Keratinocyte (primary cell): ENCODE measurements around the gene DUSP8. TPM values are rescaled to one million over a fixed set of nuclear protein-coding genes. Genes with fewer than 3 reads are reported as not detected.

Experiments
- DNase-seq: peaks from one replicate; pipeline ENCODE4 v3.0.0-alpha.2; 2011; ENCODE audit warnings: low read depth, missing footprints, low spot score
- FAIRE-seq: peaks from 2 replicates; lab custom pipeline; 2011; peaks lifted over from hg19 to GRCh38; lab: Jason Lieb, UNC
- H2AFZ ChIP-seq: 2 replicates; pipeline ENCODE4 v1.6.0; 2012; ENCODE audit warnings: low read length, control low read depth, inconsistent platforms; ENCODE audit not compliant: control insufficient read depth
- H3K27ac ChIP-seq: 2 replicates; pipeline ENCODE4 v1.5.1; 2011; ENCODE audit warnings: low read length; ENCODE audit not compliant: control insufficient read depth, insufficient read depth
- H3K27me3 ChIP-seq: 3 replicates; pipeline ENCODE4 v1.6.0; 2011; ENCODE audit warnings: low read length; ENCODE audit not compliant: control insufficient read depth, insufficient read depth; ENCODE audit errors: extremely low read depth
- H3K36me3 ChIP-seq, 2 experiments: 2 replicates in 1 of 2; 3 replicates in 1 of 2; pipeline ENCODE4 v1.5.1; 2011; ENCODE audit warnings: low read length in 2 of 2, mild to moderate bottlenecking in 1 of 2; ENCODE audit not compliant: control insufficient read depth in 2 of 2, insufficient read depth in 2 of 2; ENCODE audit errors: extremely low read depth in 1 of 2
- H3K4me1 ChIP-seq: 3 replicates; pipeline ENCODE4 v1.5.1; 2011; ENCODE audit warnings: low read length; ENCODE audit not compliant: control insufficient read depth, insufficient read depth; ENCODE audit errors: extremely low read depth
- H3K4me2 ChIP-seq: 3 replicates; pipeline ENCODE4 v1.6.0; 2011; ENCODE audit warnings: low read depth, low read length; ENCODE audit not compliant: control insufficient read depth, insufficient read depth; ENCODE audit errors: extremely low read depth
- H3K4me3 ChIP-seq, 3 experiments: fragments of 200-600 bp in 1 of 3; sonication (generic) in 1 of 3; 2 replicates in 2 of 3; 3 replicates in 1 of 3; pipeline ENCODE4 v1.5.1; 2011 to 2016; ENCODE audit warnings: low read length in 3 of 3, mild to moderate bottlenecking in 3 of 3, control low read depth in 2 of 3, inconsistent platforms in 1 of 3, low read depth in 1 of 3, mixed read lengths in 1 of 3, mixed run types in 1 of 3, moderate library complexity in 1 of 3; ENCODE audit not compliant: control insufficient read depth in 2 of 3, insufficient read depth in 2 of 3; ENCODE audit errors: extremely low read depth in 1 of 3
- H3K79me2 ChIP-seq: 2 replicates; pipeline ENCODE4 v1.6.0; 2012; ENCODE audit warnings: low read length; ENCODE audit not compliant: control insufficient read depth, insufficient read depth
- H3K9ac ChIP-seq: 3 replicates; pipeline ENCODE4 v1.6.0; 2011; ENCODE audit warnings: low read length; ENCODE audit not compliant: control insufficient read depth, insufficient read depth; ENCODE audit errors: extremely low read depth
- H3K9me1 ChIP-seq: 3 replicates; pipeline ENCODE4 v1.6.0; 2011; ENCODE audit warnings: low read length; ENCODE audit not compliant: control insufficient read depth, insufficient read depth; ENCODE audit errors: extremely low read depth
- H3K9me3 ChIP-seq: 2 replicates; pipeline ENCODE4 v1.5.1; 2012; ENCODE audit warnings: low read depth, low read length; ENCODE audit not compliant: control insufficient read depth
- H4K20me1 ChIP-seq: 3 replicates; pipeline ENCODE4 v1.6.0; 2011; ENCODE audit warnings: low read length; ENCODE audit not compliant: control insufficient read depth, insufficient read depth; ENCODE audit errors: extremely low read depth
- EZH2 ChIP-seq: IDR thresholded peaks from one replicate; pipeline ENCODE4 v1.6.1; 2012; ENCODE audit warnings: inconsistent platforms, mild to moderate bottlenecking, low read length, moderate library complexity
- dilution Hi-C: fragments of 300-500 bp; cut with MboI; formaldehyde crosslinking; loops from one replicate; pipeline ENCODE4 v1.7.0; 2020; ENCODE audit warnings: low sequenced_read_pairs; ENCODE audit not compliant: extremely low pct_ligation_motif_present
- polyA plus RNA-seq, 5 experiments: library from polyadenylated mRNA; depleted of rRNA in 3 of 5; stranded (reverse) in 3 of 5; stranded (forward) in 1 of 5; unstranded in 1 of 5; fragments of >200 nt; gene quantifications; 1 replicate in 1 of 5; 2 replicates in 3 of 5; 3 replicates in 1 of 5; pipeline versions ENCODE4 v1.2.1 to v1.2.3, GENCODE V29; 2011 to 2012; ENCODE audit warnings: missing spikeins in 2 of 5, low read depth in 1 of 5, low replicate concordance in 1 of 5
- TF ChIP-seq, protein P1 (sequence below), 3 experiments: IDR thresholded peaks in 1 of 3; conservative IDR thresholded peaks in 1 of 3; optimal IDR thresholded peaks in 1 of 3; 2 replicates in 2 of 3; 3 replicates in 1 of 3; pipeline versions ENCODE3 to v1.5.1; 2011; ENCODE audit warnings: low read length in 3 of 3, mild to moderate bottlenecking in 3 of 3, moderate library complexity in 2 of 3, control low read depth in 1 of 3, inconsistent platforms in 1 of 3; ENCODE audit not compliant: insufficient read depth in 2 of 3; ENCODE audit errors: extremely low read depth in 1 of 3

Gene DUSP8
- polyA plus RNA-seq, 1 donor (not counting 4 experiments of a cell fraction or from before 2014, with no cell fraction given) = 0.58 TPM

DNA sequence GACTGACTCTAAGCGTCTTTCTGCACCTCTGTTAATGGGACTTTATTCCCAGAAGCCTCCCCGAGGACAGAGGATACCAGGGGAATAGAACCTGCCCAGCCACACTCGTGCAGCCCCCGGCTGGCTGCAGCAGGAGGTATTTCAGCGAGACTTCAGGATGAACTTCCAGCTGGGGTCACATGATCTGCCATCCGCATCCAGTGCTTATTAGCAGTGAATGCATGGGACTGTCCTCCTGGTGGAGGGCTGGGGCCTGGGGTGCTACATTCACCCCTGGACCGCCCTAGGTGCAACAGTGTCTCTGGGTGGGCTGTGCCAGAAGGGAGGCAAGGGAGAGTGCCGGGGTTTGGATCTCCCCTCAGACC is 1.6 kb downstream of the DUSP8 start:
- H3K9me1 ChIP-seq = no peaks in the 10 kb centered on the region
- no peak for FAIRE-seq
- no peak overlapping the region for H3K9ac ChIP-seq
- no peak overlapping the region for H2AFZ ChIP-seq
- H3K27ac ChIP-seq = no peak overlapping the region
- peaks cover 2% of the 10 kb centered on the region for H4K20me1 ChIP-seq
- H3K36me3 ChIP-seq = no peaks in the 10 kb centered on the region
- no peaks in the 10 kb centered on the region for H3K4me1 ChIP-seq
- no peak overlapping the region for H3K4me3 ChIP-seq
- dilution Hi-C loops = no loop called here
- no peak for DNase-seq
- H3K4me2 ChIP-seq = no peak overlapping the region
- H3K27me3 ChIP-seq = peaks cover 37% of the 10 kb centered on the region
- TF ChIP-seq EZH2 = no peak
- TF ChIP-seq, protein P1, sequence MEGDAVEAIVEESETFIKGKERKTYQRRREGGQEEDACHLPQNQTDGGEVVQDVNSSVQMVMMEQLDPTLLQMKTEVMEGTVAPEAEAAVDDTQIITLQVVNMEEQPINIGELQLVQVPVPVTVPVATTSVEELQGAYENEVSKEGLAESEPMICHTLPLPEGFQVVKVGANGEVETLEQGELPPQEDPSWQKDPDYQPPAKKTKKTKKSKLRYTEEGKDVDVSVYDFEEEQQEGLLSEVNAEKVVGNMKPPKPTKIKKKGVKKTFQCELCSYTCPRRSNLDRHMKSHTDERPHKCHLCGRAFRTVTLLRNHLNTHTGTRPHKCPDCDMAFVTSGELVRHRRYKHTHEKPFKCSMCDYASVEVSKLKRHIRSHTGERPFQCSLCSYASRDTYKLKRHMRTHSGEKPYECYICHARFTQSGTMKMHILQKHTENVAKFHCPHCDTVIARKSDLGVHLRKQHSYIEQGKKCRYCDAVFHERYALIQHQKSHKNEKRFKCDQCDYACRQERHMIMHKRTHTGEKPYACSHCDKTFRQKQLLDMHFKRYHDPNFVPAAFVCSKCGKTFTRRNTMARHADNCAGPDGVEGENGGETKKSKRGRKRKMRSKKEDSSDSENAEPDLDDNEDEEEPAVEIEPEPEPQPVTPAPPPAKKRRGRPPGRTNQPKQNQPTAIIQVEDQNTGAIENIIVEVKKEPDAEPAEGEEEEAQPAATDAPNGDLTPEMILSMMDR (optimal IDR thresholded peaks at IDR 0.05 in 1 of 3, IDR thresholded peaks at IDR 0.05 in 1 of 3, conservative IDR thresholded peaks at IDR 0.05 in 1 of 3; ENCODE audit: extremely low read depth in 1 of 3, insufficient read depth in 2 of 3, low read length in 3 of 3) = no peak
- no peaks in the 10 kb centered on the region for H3K9me3 ChIP-seq
- no peaks in the 10 kb centered on the region for H3K79me2 ChIP-seq

DNA sequence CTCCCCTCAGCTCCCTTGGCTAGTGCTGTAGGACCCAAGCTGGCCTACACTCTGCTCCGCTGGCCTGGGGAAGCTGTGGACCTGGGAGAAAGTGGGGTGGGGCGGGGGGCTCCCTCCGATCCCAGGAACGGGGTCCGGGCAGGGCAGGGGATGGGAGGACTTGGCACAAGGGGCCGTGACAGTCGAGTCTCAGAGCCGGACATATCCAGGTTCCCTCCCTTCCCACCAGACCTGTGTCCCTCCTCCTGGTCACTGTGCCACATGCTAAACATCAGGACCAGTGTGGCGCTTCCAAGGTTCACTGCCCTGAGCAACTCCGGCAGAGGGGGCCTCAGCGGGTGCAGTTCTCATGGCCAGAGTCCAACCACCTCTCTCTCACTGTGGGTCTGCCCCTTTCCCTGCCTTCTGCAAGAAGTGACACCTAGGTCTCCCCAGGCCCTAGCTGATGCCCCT is 2.0 kb downstream of the DUSP8 start:
- Histone ChIP-seq H3K9me1 (no peaks in the 10 kb centered on the region), H3K4me3 (no peak overlapping the region), H2AFZ (no peak overlapping the region), H3K9ac (no peak overlapping the region), H3K9me3 (no peaks in the 10 kb centered on the region), H3K27me3 (peaks cover 37% of the 10 kb centered on the region), H3K79me2 (no peaks in the 10 kb centered on the region), H3K4me2 (no peak overlapping the region), H3K4me1 (no peaks in the 10 kb centered on the region), H4K20me1 (peaks cover 2% of the 10 kb centered on the region), H3K36me3 (no peaks in the 10 kb centered on the region), H3K27ac (no peak overlapping the region)
- DNase-seq (no peak), FAIRE-seq (no peak)
- dilution Hi-C loops = no loop called here
- TF ChIP-seq, protein P1 (optimal IDR thresholded peaks at IDR 0.05 in 1 of 3, IDR thresholded peaks at IDR 0.05 in 1 of 3, conservative IDR thresholded peaks at IDR 0.05 in 1 of 3; ENCODE audit: extremely low read depth in 1 of 3, insufficient read depth in 2 of 3, low read length in 3 of 3) = no peak
- TF ChIP-seq EZH2 = no peak
